GM06990 (cell line): ENCODE data around the gene CD164.

Source experiments
- DNase-seq: peaks from one replicate; pipeline ENCODE4 v3.0.0-alpha.2; 2011; ENCODE audit not compliant: insufficient read length; ENCODE audit errors: extremely low read depth
- H3K27me3 ChIP-seq: replicated peaks from 2 replicates; pipeline ENCODE4 v1.6.0; 2011; ENCODE audit warnings: low read length; ENCODE audit not compliant: control insufficient read depth, insufficient read depth
- H3K36me3 ChIP-seq: 2 replicates; pipeline ENCODE4 v1.5.1; 2011; ENCODE audit warnings: low read length; ENCODE audit not compliant: control insufficient read depth, insufficient read depth
- H3K4me3 ChIP-seq: replicated peaks from 2 replicates; pipeline ENCODE4 v1.5.1; 2011; ENCODE audit warnings: low read depth, mild to moderate bottlenecking, control low read depth, low read length
- CTCF ChIP-seq: IDR thresholded peaks from 2 replicates; pipeline ENCODE4 v1.5.1; 2011; ENCODE audit warnings: low read length, control low read depth, mild to moderate bottlenecking, inconsistent platforms; ENCODE audit not compliant: insufficient read depth, poor library complexity, severe bottlenecking

Gene CD164

GRCh38 chr6:109420751-109421150, 38.5 kb upstream of the CD164 start:
- Histone ChIP-seq H3K36me3 (no peaks in the 10 kb centered on the region), H3K4me3 (no peak overlapping the region), H3K27me3 (no peaks in the 10 kb centered on the region)
- DNase-seq = no peak
- TF ChIP-seq CTCF = no peak

- Histone ChIP-seq H3K36me3 (no peaks in the 10 kb centered on the region), H3K4me3 (no peak overlapping the region), H3K27me3 (no peaks in the 10 kb centered on the region)
- no peak for TF ChIP-seq CTCF
- no peak for DNase-seq
These were observed 35.4 kb upstream of the CD164 start for GRCh38 chr6:109417646-109418045.

- no peak for DNase-seq
- no peak overlapping the region for H3K4me3 ChIP-seq
- no peaks in the 10 kb centered on the region for H3K36me3 ChIP-seq
- no peak for TF ChIP-seq CTCF
- H3K27me3 ChIP-seq = no peaks in the 10 kb centered on the region; the same call in 1 of the 2 replicates
These were observed 28.8 kb upstream of the CD164 start for GRCh38 chr6:109411034-109411433.

- no peak for DNase-seq
- Histone ChIP-seq H3K36me3 (no peaks in the 10 kb centered on the region), H3K4me3 (no peak overlapping the region), H3K27me3 (no peaks in the 10 kb centered on the region; the same call in 1 of the 2 replicates)
- no peak for TF ChIP-seq CTCF
These were observed 23.9 kb upstream of the CD164 start for GRCh38 chr6:109406196-109406595.

GRCh38 chr6:109397020-109397419, 14.8 kb upstream of the CD164 start:
- no peaks in the 10 kb centered on the region for H3K36me3 ChIP-seq
- no peak overlapping the region for H3K4me3 ChIP-seq
- H3K27me3 ChIP-seq = no peaks in the 10 kb centered on the region
- TF ChIP-seq CTCF = peak; percentile 9
- no peak for DNase-seq

GRCh38 chr6:109396046-109396718, 13.9 kb upstream of the CD164 start:
- no peak for DNase-seq
- no peaks in the 10 kb centered on the region for H3K27me3 ChIP-seq
- TF ChIP-seq CTCF = no peak

More at GRCh38 chr6:109396046-109396718, 13.9 kb upstream of the CD164 start:
- no peaks in the 10 kb centered on the region for H3K36me3 ChIP-seq
- H3K4me3 ChIP-seq = no peak overlapping the region
